Bronchial epithelial cell (primary cell): Measurements from ENCODE around the gene ACTBL2. TPM values are rescaled to one million over a fixed set of nuclear protein-coding genes. Genes with fewer than 3 reads are reported as not detected.
A peak's percentile ranks its signal among the peaks of the same experiment; 100 is the strongest.

Experiments used
- DNase-seq: peaks from one replicate; pipeline ENCODE4 v3.0.0-alpha.2; 2010; ENCODE audit warnings: low read depth
- FAIRE-seq: peaks from 2 replicates; lab custom pipeline; 2011; peaks lifted over from hg19 to GRCh38; lab: Jason Lieb, UNC
- H3K27me3 ChIP-seq: 2 replicates; pipeline ENCODE4 v1.5.1; 2011; ENCODE audit warnings: low read length; ENCODE audit not compliant: control insufficient read depth, insufficient read depth
- H3K36me3 ChIP-seq: 2 replicates; pipeline ENCODE4 v1.5.1; 2011; ENCODE audit warnings: low read length; ENCODE audit not compliant: control insufficient read depth, insufficient read depth
- H3K4me3 ChIP-seq: 2 replicates; pipeline ENCODE4 v1.5.1; 2011; ENCODE audit warnings: mild to moderate bottlenecking, low read depth, low read length, control low read depth
- CTCF ChIP-seq: IDR thresholded peaks from 2 replicates; pipeline ENCODE4 v1.5.1; 2011; ENCODE audit warnings: mild to moderate bottlenecking, moderate library complexity, low read length, control low read depth, inconsistent platforms; ENCODE audit not compliant: insufficient read depth, severe bottlenecking
- total RNA-seq: library from RNA; depleted of rRNA; stranded (reverse); fragments of >200 nt; gene quantifications from 2 replicates; pipeline ENCODE4 v1.2.1, GENCODE V29; 2014

Gene ACTBL2
- total RNA-seq, 1 donor from 2014 or later, result under 0.01 TPM

DNA sequence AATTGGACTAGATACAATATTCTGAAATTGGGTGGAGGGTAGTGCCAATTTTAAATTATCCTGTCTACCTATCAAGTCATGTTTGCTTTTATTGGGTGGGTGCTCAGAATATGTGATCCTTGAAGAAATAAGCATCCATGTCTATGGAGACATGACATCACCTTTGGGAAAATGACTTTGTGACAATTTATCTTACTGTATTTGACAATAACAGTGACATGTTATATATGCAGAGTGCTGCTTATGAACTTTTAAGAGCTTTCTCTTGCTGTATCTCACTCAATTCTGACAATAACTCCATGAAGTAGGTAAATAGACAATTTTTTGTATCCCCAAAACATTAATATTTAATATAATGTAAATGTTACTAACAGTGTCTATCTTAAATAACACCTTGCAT, 15.1 kb upstream of the ACTBL2 start:
- no peak for FAIRE-seq
- H3K36me3 ChIP-seq, result no peaks in the 10 kb centered on the region
- no peak for DNase-seq

GRCh38 chr5:57495285-57496086, 12.9 kb upstream of the ACTBL2 start:
- FAIRE-seq (no peak), DNase-seq (no peak)
- TF ChIP-seq CTCF, result no peak
- no peaks in the 10 kb centered on the region for H3K27me3 ChIP-seq
- H3K4me3 ChIP-seq, result no peak overlapping the region
- H3K36me3 ChIP-seq, result no peaks in the 10 kb centered on the region

More for the DNA sequence above, 15.1 kb upstream of the ACTBL2 start:
- Histone ChIP-seq H3K27me3 (no peaks in the 10 kb centered on the region), H3K4me3 (no peak overlapping the region)
- no peak for TF ChIP-seq CTCF

DNA sequence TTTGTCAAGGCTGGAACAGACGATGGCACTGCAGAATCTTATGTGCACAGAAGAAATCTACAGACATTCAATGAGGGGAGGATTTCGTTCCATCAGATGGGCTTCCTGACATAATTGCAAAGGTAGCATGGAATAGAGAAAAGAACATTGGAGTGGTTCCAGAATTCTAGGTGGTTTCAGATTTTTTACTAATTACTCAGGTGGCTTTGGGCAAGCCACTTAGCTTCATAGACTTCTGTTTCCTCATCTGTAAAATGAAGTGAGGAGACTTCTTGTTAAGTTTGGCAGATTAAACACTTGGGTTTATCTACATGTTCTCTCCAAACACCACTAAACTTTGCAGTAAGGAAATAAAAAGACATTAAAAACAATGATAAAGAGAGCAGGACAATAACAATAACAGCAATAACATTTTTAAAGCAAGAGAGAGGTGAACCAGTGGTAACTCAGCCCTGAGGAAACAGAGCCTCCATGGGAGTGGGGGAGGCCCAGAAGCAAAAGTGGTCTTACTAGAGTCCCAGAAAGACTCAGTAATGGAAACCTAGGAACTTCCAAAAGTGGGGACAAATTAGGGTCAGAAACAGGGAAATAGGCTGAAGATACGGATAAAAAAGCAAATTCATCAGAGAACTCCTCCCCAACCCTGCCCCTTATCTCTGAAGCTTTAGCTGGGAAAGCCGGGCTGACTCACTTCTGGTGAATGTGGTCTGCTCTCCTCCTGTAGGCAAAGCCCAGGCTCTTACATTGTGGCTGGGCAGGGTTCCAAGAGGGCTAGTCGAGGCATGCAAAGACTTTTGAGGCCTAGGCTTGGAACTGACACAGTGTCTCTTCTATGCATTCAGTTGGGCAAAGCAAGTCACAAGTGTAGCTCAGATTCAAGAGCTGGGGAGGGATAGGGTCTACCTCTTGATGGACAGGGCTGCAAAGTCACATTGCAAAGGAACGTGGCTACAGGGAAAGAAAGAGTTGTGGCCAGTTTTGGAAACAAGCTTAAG, 11.8 kb upstream of the ACTBL2 start:
- Histone ChIP-seq H3K36me3 (no peaks in the 10 kb centered on the region), H3K27me3 (no peaks in the 10 kb centered on the region), H3K4me3 (no peak overlapping the region)
- FAIRE-seq (peak; percentile 99), DNase-seq (peak; percentile 98)
- TF ChIP-seq CTCF, result no peak

- no peak overlapping the region for H3K4me3 ChIP-seq
- no peak for DNase-seq
Measured at GRCh38 chr5:57493034-57493433, 10.4 kb upstream of the ACTBL2 start.

DNA sequence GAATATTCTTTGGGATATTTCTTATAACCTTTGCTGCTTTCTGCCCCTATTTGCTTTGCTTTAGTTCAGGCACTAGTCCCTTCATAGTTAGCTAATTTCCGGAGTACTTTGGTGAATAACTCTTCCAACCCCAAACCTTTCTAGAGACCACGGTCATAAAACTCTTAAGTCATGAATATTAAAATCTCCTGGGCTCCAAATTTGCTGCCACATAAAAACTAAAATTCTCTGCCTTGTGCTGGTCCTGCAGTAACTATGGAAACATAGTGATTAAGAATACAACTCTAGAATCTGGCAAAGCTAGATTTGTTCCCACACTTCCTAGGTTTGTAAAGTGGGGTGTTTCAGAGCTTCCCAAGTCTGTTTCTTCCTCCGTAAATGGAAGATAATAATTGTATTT, 10.0 kb upstream of the ACTBL2 start:
- Histone ChIP-seq H3K4me3 (no peak overlapping the region), H3K36me3 (no peaks in the 10 kb centered on the region), H3K27me3 (no peaks in the 10 kb centered on the region)
- no peak for TF ChIP-seq CTCF
- no peak for FAIRE-seq
- no peak for DNase-seq

More at GRCh38 chr5:57493034-57493433, 10.4 kb upstream of the ACTBL2 start:
- Histone ChIP-seq H3K27me3 (no peaks in the 10 kb centered on the region), H3K36me3 (no peaks in the 10 kb centered on the region)
- no peak for TF ChIP-seq CTCF
- FAIRE-seq, result no peak
